ENCODE results near the gene CEACAM16. TPM values are rescaled to one million over a fixed set of nuclear protein-coding genes. Genes with fewer than 3 reads are reported as not detected.

The CEACAM16 gene
- total and polyA plus RNA-seq, 7 donors = 0.03 to 0.08 TPM; not detected in 5

DNA sequence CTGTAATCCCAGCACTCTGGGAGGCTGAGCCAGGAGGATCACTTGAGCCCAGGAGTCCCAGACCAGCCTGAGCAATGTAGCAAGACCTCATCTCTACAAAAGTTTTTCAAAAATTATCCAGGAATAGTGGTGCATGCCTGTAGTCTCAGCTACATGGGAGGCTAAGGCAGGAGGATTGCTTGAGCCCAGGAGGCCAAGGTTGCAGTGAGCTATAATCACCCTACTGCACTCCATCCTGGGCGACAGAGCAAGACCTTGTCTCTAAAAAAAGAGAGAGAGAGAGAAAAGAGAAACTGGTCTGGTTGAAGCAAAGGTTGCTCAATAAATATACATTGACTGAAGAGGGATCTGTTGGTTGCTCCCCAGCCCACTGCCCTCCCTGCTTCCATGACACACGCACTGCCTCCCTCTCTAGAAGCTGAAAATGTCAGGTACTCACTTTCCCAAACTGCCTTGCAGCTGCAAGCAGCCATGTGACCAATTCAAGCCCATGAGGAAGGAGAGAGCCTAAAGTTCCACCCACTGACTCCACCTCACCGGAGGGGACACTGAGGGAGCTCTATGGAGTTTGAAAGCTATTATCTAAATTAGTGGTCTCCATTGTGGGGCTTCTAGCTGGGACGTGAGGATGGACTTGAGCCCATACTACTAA is 14.0 kb downstream of the CEACAM16 start:
- H3K4me1 ChIP-seq = no peaks in the 10 kb centered on the region
- no peak overlapping the region for H3K27ac ChIP-seq
- H3K36me3 ChIP-seq (ENCODE audit: insufficient read depth in 1 of 2, low read depth in 1 of 2) = no peaks in the 10 kb centered on the region
- no peak for DNase-seq
- TF ChIP-seq, protein P1, sequence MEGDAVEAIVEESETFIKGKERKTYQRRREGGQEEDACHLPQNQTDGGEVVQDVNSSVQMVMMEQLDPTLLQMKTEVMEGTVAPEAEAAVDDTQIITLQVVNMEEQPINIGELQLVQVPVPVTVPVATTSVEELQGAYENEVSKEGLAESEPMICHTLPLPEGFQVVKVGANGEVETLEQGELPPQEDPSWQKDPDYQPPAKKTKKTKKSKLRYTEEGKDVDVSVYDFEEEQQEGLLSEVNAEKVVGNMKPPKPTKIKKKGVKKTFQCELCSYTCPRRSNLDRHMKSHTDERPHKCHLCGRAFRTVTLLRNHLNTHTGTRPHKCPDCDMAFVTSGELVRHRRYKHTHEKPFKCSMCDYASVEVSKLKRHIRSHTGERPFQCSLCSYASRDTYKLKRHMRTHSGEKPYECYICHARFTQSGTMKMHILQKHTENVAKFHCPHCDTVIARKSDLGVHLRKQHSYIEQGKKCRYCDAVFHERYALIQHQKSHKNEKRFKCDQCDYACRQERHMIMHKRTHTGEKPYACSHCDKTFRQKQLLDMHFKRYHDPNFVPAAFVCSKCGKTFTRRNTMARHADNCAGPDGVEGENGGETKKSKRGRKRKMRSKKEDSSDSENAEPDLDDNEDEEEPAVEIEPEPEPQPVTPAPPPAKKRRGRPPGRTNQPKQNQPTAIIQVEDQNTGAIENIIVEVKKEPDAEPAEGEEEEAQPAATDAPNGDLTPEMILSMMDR (IDR thresholded peaks at IDR 0.05) = no peak
- peaks cover 0 to 4% (median 0%) of the 10 kb centered on the region in 3 donors for H3K27me3 ChIP-seq (ENCODE audit: insufficient read depth in 3 of 3, low read length in 2 of 3)
- intact Hi-C loops (cut with DNase I) = no loop called here
- no peak for ATAC-seq
- no peaks in the 10 kb centered on the region for H3K9me3 ChIP-seq
- WGBS, 3 donors = 46 to 69% (median 61%) methylated on average over 4 of the region's 4 CpGs
- H3K4me3 ChIP-seq = no peak overlapping the region

- ATAC-seq (no peak), DNase-seq (no peak)
- Histone ChIP-seq H3K36me3 (ENCODE audit: insufficient read depth in 1 of 2, low read depth in 1 of 2) (no peaks in the 10 kb centered on the region), H3K4me3 (no peak overlapping the region), H3K27me3 (ENCODE audit: insufficient read depth in 3 of 3, low read length in 2 of 3) (peaks cover 0 to 4% (median 2%) of the 10 kb centered on the region in 3 donors), H3K4me1 (no peaks in the 10 kb centered on the region), H3K9me3 (no peaks in the 10 kb centered on the region), H3K27ac (no peak overlapping the region)
- intact Hi-C loops (cut with DNase I) = no loop called here
- 45 to 50% (median 48%) methylated on average over 2 of the region's 2 CpGs for WGBS, 3 donors
- TF ChIP-seq, protein P1 (IDR thresholded peaks at IDR 0.05) = no peak
Measured at GRCh38 chr19:44714597-44715169, 15.7 kb downstream of the CEACAM16 start.

DNA sequence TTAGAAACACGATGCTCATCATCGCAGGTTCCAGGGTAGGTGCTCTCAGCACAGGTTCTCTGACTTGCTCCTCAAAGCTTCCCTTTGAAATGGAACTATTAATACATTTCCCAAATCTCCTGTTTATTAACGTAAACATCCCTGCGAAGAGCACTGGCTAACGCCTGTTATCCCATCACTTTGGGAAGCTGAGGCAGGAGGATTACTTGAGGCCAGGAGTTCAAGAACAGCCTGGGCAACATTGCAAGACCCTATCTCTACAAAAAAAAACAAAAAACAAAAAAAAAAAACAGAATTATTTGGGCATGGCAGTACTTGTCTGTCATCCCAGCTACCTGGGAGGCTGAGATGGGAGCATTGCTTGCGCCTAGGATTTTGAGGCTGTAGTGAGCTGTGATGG is 18.7 kb downstream of the CEACAM16 start:
- ATAC-seq (no peak), DNase-seq (no peak)
- TF ChIP-seq, protein P1 (IDR thresholded peaks at IDR 0.05) = no peak
- H3K4me3 ChIP-seq = no peak overlapping the region
- WGBS, 3 donors = 91 to 93% (median 91%) methylated on average over 6 of the region's 6 CpGs
- H3K36me3 ChIP-seq (ENCODE audit: insufficient read depth in 1 of 2, low read depth in 1 of 2) = no peaks in the 10 kb centered on the region
- H3K27ac ChIP-seq = peak overlapping the region; percentile 53
- H3K4me1 ChIP-seq = no peaks in the 10 kb centered on the region
- H3K27me3 ChIP-seq (ENCODE audit: insufficient read depth in 3 of 3, low read length in 2 of 3) = peaks cover 0 to 4% (median 2%) of the 10 kb centered on the region in 3 donors
- intact Hi-C loops (cut with DNase I) = no loop called here
- no peaks in the 10 kb centered on the region for H3K9me3 ChIP-seq

DNA sequence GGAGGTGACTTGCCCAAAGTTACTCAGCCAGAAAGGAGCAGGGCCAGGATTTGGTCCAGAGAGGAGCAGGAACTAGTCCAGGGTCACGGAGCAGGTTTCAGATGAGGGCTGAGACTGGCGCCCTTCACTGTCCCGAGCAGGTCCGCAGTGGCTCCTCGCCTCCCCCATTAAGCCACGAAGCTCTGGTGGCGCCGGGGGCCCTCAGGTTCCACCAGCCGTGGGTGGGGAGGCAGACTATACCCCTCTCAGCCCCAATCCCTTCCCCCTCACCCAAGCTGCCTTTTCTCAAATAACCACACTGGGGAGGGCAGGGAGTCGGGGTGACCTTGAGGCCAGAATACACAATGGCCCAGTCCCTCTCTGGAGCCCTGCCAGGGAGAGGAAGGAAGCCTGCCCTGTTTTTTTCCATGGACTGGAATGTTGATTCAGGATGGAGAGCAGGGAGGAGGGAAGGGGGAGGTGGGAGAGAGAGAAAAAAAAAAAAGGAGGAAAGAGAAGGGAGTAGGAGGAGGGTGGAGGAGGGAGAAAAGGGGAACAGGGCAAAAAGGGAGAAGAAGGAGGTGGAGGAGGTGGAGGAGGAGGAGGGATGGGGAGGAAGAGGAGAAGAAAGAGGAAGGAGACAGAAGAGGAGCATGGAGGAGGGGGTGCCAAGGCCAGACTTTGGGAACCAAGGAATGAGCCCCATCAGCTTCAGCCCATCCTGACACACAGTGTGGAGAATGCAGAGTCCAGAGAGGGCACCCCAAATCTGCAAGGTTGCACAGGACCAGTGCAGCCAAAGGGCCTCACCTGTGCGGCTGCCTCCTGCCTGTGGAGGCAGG is 19.7 kb downstream of the CEACAM16 start:
- TF ChIP-seq, protein P1 (IDR thresholded peaks at IDR 0.05) = no peak
- Histone ChIP-seq H3K36me3 (ENCODE audit: insufficient read depth in 1 of 2, low read depth in 1 of 2) (no peaks in the 10 kb centered on the region), H3K27me3 (ENCODE audit: insufficient read depth in 3 of 3, low read length in 2 of 3) (peaks cover 0 to 4% (median 2%) of the 10 kb centered on the region in 3 donors), H3K4me1 (no peaks in the 10 kb centered on the region), H3K27ac (peak overlapping the region; percentile 53), H3K9me3 (no peaks in the 10 kb centered on the region), H3K4me3 (peak overlapping the region; percentile 11)
- intact Hi-C loops (cut with DNase I) = no loop called here
- ATAC-seq (peak; percentile 24 to 66 (median 42)), DNase-seq (peak; percentile 70 to 71)
- WGBS, 3 donors = 20 to 26% (median 24%) methylated on average over 9 to 11 of the region's 11 CpGs

Measured in psoas muscle (tissue), 8 donors.